Measurements from ENCODE around the gene CTNNA3.

CTNNA3 gene

GRCh38 chr10:67296926-67297325, 399.1 kb downstream of the CTNNA3 start:
- Histone ChIP-seq H3K9me3 (ENCODE audit: severe bottlenecking) (no peaks in the 10 kb centered on the region), H3K27me3 (ENCODE audit: insufficient read depth, poor library complexity, severe bottlenecking) (peaks cover 3% of the 10 kb centered on the region), H3K4me3 (ENCODE audit: severe bottlenecking) (no peak overlapping the region), H3K4me1 (ENCODE audit: insufficient read depth, poor library complexity, severe bottlenecking) (no peaks in the 10 kb centered on the region), H3K36me3 (ENCODE audit: low read depth) (no peaks in the 10 kb centered on the region), H3K27ac (ENCODE audit: poor library complexity, severe bottlenecking) (no peak overlapping the region)
- no peak for DNase-seq (ENCODE audit: low spot score)
- ATAC-seq (ENCODE audit: low read depth): no peak
- no peak for TF ChIP-seq CTCF (IDR thresholded peaks at IDR 0.05; ENCODE audit: poor library complexity, severe bottlenecking)

- DNase-seq (ENCODE audit: low spot score) (no peak), ATAC-seq (ENCODE audit: low read depth) (no peak)
- H3K9me3 ChIP-seq (ENCODE audit: severe bottlenecking): no peaks in the 10 kb centered on the region
- no peak for TF ChIP-seq CTCF (IDR thresholded peaks at IDR 0.05; ENCODE audit: poor library complexity, severe bottlenecking)
- no peaks in the 10 kb centered on the region for H3K36me3 ChIP-seq (ENCODE audit: low read depth)
- H3K27ac ChIP-seq (ENCODE audit: poor library complexity, severe bottlenecking): no peak overlapping the region
- H3K4me3 ChIP-seq (ENCODE audit: severe bottlenecking): no peak overlapping the region
- H3K27me3 ChIP-seq (ENCODE audit: insufficient read depth, poor library complexity, severe bottlenecking): peaks cover 7% of the 10 kb centered on the region
- no peaks in the 10 kb centered on the region for H3K4me1 ChIP-seq (ENCODE audit: insufficient read depth, poor library complexity, severe bottlenecking)
These were observed 407.1 kb downstream of the CTNNA3 start for GRCh38 chr10:67288688-67289410.

- DNase-seq (ENCODE audit: low spot score) (no peak), ATAC-seq (ENCODE audit: low read depth) (no peak)
- peak; percentile 12 for TF ChIP-seq CTCF (IDR thresholded peaks at IDR 0.05; ENCODE audit: poor library complexity, severe bottlenecking)
- H3K9me3 ChIP-seq (ENCODE audit: severe bottlenecking): no peaks in the 10 kb centered on the region
- H3K4me3 ChIP-seq (ENCODE audit: severe bottlenecking): no peak overlapping the region
- H3K27ac ChIP-seq (ENCODE audit: poor library complexity, severe bottlenecking): no peak overlapping the region
- H3K27me3 ChIP-seq (ENCODE audit: insufficient read depth, poor library complexity, severe bottlenecking): peaks cover 4% of the 10 kb centered on the region
- no peaks in the 10 kb centered on the region for H3K4me1 ChIP-seq (ENCODE audit: insufficient read depth, poor library complexity, severe bottlenecking)
- no peaks in the 10 kb centered on the region for H3K36me3 ChIP-seq (ENCODE audit: low read depth)
These were observed 411.4 kb downstream of the CTNNA3 start for GRCh38 chr10:67284589-67284988.

- Histone ChIP-seq H3K4me3 (ENCODE audit: severe bottlenecking) (no peak overlapping the region), H3K4me1 (ENCODE audit: insufficient read depth, poor library complexity, severe bottlenecking) (no peaks in the 10 kb centered on the region), H3K27me3 (ENCODE audit: insufficient read depth, poor library complexity, severe bottlenecking) (peaks cover 7% of the 10 kb centered on the region), H3K27ac (ENCODE audit: poor library complexity, severe bottlenecking) (no peak overlapping the region), H3K9me3 (ENCODE audit: severe bottlenecking) (no peaks in the 10 kb centered on the region), H3K36me3 (ENCODE audit: low read depth) (no peaks in the 10 kb centered on the region)
- ATAC-seq (ENCODE audit: low read depth): no peak
- no peak for DNase-seq (ENCODE audit: low spot score)
- TF ChIP-seq CTCF (IDR thresholded peaks at IDR 0.05; ENCODE audit: poor library complexity, severe bottlenecking): no peak
These were observed 413.1 kb downstream of the CTNNA3 start for GRCh38 chr10:67282871-67283270.

GRCh38 chr10:67280405-67280804, 415.6 kb downstream of the CTNNA3 start:
- Histone ChIP-seq H3K4me3 (ENCODE audit: severe bottlenecking) (no peak overlapping the region), H3K9me3 (ENCODE audit: severe bottlenecking) (no peaks in the 10 kb centered on the region), H3K4me1 (ENCODE audit: insufficient read depth, poor library complexity, severe bottlenecking) (no peaks in the 10 kb centered on the region), H3K27me3 (ENCODE audit: insufficient read depth, poor library complexity, severe bottlenecking) (peaks cover 7% of the 10 kb centered on the region), H3K36me3 (ENCODE audit: low read depth) (no peaks in the 10 kb centered on the region), H3K27ac (ENCODE audit: poor library complexity, severe bottlenecking) (no peak overlapping the region)
- no peak for DNase-seq (ENCODE audit: low spot score)
- ATAC-seq (ENCODE audit: low read depth): no peak
- no peak for TF ChIP-seq CTCF (IDR thresholded peaks at IDR 0.05; ENCODE audit: poor library complexity, severe bottlenecking)
